GM15510 (cell line): ENCODE measurements around the gene CRELD1.
A peak's percentile ranks its signal among the peaks of the same experiment; 100 is the strongest.

Source experiments
- POLR2A ChIP-seq: IDR thresholded peaks from 3 replicates; pipeline ENCODE4 v1.6.1; 2011; ENCODE audit warnings: borderline replicate concordance; ENCODE audit not compliant: insufficient read length; ENCODE audit errors: extremely low read depth

Gene CRELD1

DNA sequence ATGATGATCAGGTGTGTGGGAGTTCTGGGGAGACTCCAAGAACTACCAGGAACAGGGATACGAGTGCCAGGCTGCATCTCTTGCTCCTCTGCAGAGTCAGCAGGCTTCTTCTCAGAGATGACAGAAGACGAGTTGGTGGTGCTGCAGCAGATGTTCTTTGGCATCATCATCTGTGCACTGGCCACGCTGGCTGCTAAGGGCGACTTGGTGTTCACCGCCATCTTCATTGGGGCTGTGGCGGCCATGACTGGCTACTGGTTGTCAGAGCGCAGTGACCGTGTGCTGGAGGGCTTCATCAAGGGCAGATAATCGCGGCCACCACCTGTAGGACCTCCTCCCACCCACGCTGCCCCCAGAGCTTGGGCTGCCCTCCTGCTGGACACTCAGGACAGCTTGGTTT, 10.6 kb downstream of the CRELD1 start:
- TF ChIP-seq POLR2A, result no peak

DNA sequence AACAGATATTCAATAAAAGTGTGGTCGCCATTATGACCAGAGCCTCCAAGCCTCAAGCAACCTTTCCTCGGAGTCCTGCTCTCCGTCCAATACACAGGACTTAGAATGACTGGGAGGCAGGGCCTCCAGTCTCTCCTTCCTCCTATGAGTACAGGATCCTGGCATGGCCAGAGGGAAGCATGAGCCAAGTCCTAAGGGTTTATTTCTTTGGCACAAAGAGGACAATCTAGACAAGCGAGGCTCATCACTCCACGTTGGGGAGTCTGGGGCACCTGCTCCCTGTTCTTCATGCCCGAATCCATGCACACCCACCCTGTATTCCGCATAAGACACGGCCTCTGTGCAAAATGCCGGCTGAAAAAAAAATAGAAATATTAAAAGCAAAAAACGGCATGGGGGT, 11.7 kb downstream of the CRELD1 start:
- no peak for TF ChIP-seq POLR2A

DNA sequence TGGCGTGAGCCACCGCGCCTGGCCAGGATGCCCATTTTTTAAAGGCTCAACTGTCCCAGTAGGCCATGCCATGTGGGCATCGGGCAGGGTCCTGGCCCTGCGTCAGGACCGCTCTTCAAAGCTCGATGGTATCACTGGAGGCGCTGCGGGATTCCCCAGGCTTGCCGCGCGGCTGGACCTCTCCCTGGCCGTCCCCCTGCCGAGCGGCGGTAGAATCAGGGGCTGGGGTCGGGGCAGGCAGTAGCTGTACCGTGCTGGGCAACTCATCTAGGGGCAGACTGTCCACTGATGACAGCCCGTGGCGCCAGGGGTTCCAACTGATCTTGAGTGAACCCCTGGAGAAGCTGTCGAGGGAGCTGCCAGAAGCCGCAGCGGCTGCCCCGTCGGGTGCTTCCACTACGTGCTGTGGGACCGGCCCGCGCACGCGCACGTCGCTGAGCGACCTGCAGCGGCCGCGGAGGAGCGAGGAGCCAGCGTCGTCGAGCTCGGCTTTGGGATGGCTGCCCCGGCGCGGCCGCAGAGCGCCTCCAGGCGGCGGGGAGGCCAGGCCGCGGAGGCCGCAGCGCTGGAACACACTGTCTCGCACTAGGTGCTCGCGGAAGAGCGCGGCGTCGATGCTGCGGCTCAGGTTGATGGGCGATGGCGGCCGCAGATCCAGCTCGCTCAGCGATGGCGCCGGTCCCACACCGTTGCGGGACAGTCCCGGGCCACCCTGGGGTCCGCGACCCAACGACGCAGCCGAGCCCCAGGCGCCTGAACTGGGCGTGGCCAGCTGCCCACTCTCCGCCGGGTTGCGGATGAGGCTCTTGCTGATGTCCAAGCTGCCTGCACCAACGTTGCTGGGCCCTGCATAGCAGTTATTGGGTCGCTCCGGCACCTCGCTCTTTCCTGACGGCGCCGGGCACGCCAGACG, 12.7 kb downstream of the CRELD1 start:
- no peak for TF ChIP-seq POLR2A

DNA sequence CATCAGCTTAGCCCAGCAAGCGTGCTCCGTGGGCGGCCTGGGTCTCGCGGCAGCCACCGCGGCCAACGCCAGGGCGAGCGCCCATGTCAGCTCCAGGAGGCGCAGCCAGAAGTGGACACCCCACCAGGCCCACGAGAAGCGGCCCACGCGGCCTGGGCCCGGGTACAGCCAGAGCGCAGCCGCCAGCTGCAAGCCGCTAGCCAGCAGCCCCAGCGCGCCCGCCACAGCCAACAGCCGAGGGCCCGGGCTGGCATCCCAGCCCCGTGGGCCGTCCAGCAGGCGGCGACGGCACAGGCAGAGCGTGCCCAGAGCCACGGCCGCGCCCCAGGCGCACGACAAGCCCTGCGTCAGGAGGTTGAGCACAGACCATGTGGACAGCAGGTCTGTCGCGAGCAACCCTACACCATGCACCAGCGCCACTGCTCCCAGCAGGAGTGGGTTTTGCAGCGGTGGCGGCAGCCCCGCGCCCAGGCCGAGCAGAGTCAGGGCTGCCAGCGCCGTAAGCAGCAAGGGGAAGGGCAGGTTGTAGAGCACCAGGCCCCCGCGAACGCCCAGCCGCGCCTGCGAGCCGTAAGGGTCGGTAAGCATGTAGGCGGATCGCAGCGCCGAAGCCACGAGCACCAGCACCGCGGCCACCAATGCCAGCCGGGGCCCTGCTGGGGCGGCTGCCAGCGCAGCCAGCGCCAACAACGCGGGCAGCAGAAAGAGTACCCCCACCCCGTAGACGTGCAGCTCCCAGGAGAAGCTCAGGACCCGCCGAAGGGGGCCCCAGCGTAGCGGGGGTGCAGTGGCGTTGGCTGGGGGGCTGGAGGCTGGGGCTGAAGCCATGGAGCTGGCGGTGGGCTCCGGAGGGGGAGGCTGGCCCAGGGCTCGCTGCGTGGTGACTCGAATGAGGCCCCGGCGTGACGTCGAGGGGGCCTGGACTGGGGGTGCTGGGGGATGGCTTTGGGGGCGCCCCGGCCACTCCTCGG, 13.7 kb downstream of the CRELD1 start:
- TF ChIP-seq POLR2A, result no peak

DNA sequence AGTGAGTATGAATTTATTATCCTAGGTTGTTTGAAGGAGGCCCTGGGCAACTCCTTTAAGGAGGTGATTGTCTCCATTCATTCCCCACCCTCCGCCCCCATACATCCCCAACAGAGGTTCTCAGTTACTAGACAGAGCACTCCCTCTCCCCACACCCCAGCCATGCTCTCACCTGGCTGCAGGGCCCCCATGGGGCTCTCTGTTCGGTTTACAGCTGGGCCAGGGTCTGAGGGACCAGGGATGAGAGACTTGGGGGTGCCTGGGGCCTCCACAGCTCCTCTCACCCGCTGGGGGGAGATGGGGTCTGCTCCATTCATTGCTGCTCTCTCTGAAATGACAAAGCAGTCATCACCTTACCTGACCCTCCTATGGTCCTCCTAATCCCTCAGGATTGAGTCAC, 15.0 kb downstream of the CRELD1 start:
- TF ChIP-seq POLR2A, result no peak

DNA sequence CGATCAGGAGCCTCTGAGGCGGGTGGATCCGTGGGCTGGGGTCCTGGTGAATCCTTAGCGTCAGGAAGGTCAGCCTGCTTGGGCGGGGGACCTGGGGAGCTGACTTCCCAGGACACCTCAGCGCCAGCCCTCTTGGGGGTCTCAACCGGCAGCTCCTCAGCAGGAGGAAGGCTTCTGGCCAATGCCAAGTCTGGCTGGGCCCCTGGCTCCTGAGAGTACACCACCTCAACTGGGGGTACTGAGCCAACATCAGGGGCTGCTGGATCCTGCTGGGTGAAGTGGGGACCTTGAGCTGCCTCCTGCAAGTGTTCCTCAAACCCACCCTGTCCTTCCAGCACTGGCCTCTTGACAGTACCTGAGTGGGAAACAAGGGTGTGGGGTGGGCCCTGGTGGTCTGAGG, 15.5 kb downstream of the CRELD1 start:
- TF ChIP-seq POLR2A, result no peak

DNA sequence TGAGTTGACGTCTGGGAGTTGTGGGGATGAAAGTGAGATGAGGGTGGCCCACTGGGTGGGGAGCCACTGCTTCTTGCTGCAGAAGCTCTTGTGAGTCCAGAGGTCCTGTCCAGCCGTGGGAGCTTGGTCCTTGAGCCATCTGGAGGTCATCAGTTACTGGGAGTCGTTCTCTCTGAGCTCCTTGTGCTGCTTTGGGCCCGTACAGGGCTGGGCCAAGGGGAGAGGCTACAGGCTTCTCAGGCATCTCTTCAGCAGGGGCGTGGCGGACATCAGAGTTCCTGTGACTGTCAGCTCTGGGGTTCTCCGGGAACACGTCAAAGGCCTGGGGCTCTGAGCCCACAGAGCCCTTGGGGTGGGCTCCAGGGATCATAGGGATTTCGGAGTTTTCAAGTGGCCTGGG, 16.0 kb downstream of the CRELD1 start:
- TF ChIP-seq POLR2A, result no peak

DNA sequence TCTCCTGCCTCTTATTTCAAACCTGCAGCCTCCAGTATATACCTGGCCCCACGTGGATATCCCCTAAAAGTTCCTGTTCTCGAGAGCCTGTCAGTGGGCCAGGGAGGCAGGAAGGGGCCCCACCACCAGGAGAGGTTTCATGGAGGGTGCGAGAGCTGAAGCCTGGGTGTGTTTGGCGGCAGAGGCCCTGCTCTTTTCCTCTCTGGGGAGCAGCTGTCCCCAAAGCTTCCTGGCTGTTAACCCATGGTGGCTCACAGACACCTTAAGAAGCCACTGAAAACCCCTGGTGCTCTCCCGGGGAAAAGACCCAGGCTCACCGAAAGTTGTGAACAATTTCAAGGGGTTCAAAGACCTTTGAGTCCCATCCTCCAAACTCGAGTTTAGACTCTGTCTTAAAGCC, 17.5 kb downstream of the CRELD1 start:
- TF ChIP-seq POLR2A, result no peak

DNA sequence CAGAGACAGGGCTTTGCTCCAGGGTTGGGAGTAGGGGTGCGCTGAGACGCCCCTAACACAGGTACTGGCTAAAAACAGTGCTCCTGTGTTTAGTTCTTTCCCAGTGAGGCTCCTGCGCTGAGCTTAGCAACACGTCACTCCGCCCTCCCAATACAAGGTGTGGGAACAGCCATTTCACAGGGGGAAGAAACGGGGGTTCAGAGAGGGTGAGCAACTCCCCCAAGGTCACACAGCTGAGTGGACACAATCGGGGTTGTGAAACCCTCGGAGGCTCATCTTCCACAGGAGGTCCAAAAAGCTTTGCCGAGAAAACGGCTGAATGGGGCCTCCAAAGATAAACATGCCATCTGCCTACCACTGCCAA, 17.9 kb downstream of the CRELD1 start:
- no peak for TF ChIP-seq POLR2A

DNA sequence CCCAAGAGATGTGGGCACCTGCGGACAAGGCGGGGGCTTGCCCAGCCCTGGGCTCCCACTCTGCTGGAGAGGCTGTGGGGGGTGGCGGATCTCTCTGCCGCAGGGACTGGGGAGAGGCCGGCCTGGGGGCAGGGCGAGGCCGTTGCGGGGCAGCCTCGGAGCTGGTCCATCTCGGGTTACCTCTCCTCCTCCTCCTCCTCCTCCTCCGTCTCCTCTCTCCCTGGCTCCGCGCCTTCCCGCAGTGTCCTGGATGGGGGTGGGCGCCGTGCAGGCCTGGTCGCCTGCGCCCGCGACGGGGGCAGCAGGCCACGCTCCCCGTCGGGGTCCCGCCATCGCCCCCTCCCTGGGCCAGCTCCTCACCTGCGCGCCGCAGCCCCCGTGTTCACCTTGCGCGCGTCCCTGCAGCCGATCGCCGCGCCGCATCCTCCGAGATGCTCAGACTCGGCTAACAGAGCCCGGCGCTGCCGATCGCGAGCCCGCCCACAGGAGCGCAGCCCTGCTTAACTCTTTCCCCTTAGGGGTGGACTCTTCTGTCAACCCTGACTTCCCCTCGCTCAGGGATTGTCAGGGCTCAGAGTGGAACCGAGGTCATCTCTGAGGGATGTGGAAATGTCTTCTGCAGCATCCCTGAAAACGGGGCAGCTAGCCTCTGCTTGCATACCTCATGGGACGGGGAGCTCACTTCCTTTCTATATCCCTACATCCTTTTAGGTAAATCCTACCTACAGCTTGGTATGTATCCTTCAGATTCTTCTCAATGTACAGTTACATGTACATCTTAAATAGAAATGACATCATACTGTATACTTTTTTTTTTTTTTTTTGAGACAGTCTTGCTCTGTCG, 18.6 kb downstream of the CRELD1 start, which contains the start of gene PRRT3:
Gene PRRT3, minus strand, starts transcription at position 447 of the 844 bp plus-strand sequence. CDS start 2,293 bp downstream, outside the sequence.
- peak; percentile 38 for TF ChIP-seq POLR2A

DNA sequence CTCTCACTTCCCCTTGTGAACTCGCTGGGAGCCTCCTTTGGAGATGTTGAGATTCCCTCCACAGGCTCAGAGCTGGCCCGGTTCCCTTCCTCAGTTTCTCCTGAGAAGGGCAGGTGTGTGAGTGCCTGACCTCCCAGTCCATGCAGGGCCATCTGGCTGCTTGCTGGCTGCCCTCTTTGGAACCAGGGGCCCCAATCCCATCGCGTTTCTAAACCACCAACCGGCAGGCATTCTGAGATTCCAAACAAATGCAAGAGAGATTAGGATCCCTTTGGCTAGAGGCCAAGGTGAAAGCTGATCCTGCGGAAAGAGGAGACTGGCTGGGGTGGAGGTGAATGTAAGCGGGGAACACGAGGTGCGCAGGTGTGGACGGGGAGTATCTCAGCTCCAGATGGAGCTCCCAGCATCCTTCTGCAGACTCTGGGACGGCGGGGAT, 21.5 kb downstream of the CRELD1 start:
- TF ChIP-seq POLR2A, result no peak

DNA sequence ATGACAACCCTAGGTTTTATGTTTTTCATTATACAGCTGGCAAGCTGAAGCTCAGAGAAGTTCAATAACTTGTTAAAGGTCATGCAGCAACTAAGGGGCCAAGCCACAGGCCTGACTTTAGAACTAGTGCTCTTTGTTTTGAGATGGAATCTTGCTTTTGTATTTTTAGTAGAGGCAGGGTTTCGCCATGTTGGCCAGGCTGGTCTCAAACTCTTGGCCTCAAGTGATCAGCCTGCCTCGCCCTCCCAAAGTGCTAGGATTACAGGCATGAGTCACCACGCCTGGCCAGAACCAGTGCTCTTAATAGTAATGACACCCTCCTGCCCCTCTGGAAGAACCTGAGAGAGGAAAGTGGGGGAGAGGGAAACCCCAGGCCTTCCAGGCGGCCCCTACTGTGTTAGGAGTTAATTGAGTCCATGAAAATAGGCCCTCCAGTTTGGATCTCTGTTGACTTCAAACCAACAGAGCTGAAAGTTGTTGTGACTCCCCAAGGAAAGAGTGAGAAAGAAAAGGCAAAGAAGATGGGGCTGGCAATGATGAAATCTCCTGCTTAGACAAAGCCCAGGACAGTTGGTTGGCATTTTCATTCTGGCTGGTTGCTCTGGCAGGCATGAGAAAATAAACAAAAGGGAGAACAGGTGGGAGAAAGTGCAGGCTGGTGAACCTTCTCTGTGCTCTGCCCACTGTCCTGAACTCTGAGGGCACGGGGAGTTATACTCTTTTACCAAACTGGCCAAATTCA, 22.1 kb downstream of the CRELD1 start:
- no peak for TF ChIP-seq POLR2A

DNA sequence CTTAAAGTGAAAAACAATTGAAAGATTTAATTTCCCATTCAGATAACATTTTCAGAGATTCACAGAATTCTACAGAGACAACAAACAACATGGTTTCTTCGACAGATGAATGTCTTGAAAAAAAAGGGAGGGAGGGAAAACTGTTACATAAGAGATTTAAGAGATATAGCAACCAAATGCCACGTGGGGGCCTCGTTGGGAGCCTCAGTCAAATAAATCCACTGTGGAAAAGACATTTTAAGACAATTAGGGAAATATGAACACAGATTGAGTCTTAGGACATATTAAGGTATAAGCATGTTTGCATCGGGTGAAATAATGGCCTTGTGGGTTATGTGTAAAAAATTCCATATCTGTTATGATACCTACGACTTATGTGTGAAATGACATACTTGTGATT, 23.6 kb downstream of the CRELD1 start:
- no peak for TF ChIP-seq POLR2A
